CD4-positive, alpha-beta T cell treated with Interleukin-17A for 1 hour (primary cell): ENCODE data around the gene NCOA1.
"Not testable (repeated sequence)": the region's sequence is repeated elsewhere in the genome, so short reads cannot be mapped to it uniquely, and the experiment has no call there.

Source experiments
- DNase-seq: peaks from one replicate; pipeline ENCODE4 v3.0.0-alpha.2; 2020

Gene NCOA1

DNA sequence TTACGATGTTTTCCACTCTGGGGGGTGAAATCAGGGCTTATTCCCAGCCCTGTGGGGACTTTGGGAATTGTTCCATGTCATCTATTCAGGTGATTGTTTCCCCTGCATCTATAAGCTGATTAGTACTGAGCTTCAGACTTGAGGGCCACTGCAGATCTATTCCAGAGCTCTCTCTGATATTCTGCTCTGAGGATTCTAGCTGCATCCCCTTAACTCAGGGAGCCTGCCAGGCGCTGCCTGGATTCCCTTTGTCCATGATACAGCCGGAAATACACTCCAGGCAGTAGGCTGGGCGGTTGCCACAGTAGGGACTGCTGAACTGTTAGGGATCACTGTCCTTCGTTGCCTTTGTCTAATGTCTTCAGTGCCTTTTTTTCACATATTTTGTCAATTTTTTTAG lies 270.8 kb downstream of the NCOA1 start:
- DNase-seq: no peak

DNA sequence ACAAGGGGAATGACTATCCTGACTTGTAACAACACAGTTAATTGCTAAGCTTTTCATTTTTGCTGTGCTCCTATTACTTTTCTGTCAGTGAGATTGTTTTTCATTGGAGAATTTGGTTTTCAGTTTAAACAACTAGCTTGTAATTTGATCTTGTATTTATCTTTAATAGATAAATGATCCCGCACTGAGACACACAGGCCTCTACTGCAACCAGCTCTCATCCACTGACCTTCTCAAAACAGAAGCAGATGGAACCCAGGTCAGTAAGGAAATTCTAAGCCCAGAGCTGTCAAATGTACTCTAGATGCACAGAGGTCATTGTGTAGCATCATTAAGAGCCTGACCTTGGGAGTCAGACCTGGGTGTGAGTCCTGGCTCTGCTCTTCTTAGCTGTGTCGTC lies 271.5 kb downstream of the NCOA1 start:
- no peak for DNase-seq

DNA sequence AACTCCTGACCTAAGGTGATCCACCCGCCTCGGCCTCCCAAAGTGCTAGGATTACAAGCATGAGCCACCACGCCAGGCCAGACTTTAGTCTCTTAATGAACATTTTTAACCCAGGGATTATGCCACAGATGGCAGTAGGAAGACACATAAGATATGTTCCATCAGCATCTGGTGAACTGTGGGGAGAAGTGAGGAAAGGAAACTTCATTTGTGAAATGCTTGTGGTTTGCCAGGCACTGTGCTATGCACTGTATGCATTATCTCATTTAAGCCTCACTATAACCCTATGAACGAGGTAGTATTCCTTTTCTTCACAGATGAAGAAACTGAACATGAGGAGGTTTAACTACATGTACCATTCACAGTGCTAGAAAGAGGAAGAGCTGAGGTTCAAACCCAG lies 272.8 kb downstream of the NCOA1 start:
- DNase-seq: no peak

DNA sequence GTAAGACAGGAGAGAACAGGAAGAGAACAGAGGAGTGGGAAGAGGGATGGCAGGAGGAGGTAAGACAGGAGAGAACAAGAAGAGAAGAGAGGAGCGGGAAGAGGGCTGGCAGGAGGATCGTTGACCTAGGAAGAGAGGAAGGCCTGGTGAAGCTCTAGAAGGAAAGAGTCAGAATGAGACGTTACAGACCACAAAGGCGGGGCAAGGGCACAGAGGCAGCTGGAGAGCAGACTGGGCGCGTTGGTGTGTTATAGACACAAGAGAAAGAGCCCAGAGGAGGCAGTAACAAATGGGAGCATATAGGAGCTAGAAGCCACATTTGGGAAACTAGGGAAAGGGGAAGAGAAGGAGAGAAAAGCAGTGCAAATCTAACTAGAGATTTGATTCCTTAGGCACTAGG lies 275.6 kb downstream of the NCOA1 start:
- no peak for DNase-seq

- no peak for DNase-seq
These were observed 277.0 kb downstream of the NCOA1 start for GRCh38 chr2:24768013-24768412.

GRCh38 chr2:24768601-24769000 lies 277.5 kb downstream of the NCOA1 start:
- DNase-seq: no peak

DNA sequence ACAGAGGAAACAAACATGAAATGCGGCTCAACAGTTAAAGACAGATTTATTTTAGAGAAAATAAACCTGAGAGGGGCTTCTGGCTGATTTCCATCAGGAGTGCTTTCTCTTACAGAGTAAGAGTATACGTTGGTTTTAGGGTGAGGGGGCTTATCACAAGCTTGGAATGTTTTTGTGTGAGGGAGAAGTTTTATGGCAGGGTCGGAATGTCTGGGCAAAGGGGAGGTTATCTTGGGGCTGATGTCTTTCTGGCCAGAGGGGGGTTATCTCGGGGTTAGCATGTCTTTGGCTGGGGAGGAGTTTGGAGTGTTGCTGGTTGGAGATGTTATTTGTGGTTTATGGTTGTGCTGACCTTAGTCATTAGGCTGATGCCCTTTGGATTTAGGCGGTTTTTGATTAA lies 280.0 kb downstream of the NCOA1 start:
- no peak for DNase-seq

GRCh38 chr2:24771764-24772586 lies 280.9 kb downstream of the NCOA1 start:
- no peak for DNase-seq

DNA sequence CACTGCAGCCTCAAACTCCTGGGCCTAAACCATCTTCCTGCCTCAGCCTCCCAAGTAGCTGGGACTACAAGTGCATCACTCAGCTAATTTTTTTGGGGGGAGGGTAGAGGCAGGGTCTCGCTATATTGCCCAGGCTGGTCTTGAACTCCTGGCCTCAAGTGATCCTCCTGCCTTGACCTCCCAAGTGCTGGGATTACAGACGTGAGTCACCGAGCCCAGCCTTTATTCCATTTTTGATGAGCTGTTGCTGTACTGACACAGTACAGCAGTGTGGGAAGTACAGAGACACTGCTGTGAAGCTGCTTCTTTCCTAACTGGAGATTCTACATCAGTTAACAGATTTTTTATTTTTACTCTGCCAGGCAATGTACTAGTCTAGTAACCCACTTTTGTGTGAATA lies 283.3 kb downstream of the NCOA1 start:
- DNase-seq: no peak

GRCh38 chr2:24779116-24779515 lies 288.1 kb downstream of the NCOA1 start:
- DNase-seq: no peak

GRCh38 chr2:24783641-24784040 lies 292.6 kb downstream of the NCOA1 start:
- DNase-seq: no peak

GRCh38 chr2:24785671-24786321 lies 294.7 kb downstream of the NCOA1 start:
- DNase-seq: no peak

GRCh38 chr2:24787532-24787931 lies 296.5 kb downstream of the NCOA1 start:
- DNase-seq: no peak

DNA sequence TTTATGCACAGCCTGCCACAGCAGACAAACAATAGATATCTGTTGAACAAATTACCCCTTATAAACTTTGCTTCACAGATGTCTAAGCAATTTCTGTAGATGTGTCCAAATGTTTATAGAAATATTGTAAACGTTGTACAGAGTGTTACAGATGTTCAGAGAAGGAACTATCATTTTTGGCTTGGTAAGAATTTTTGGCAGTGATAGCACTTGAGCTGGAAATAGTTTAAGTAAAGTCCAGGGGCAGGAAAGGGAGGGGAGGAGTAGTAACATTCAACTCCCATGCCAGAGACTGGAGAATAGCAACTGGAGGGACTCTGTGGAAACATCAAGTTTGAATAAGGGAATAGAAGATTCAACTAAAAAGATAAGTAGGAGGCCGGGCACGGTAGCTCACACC lies 297.8 kb downstream of the NCOA1 start:
- no peak for DNase-seq

DNA sequence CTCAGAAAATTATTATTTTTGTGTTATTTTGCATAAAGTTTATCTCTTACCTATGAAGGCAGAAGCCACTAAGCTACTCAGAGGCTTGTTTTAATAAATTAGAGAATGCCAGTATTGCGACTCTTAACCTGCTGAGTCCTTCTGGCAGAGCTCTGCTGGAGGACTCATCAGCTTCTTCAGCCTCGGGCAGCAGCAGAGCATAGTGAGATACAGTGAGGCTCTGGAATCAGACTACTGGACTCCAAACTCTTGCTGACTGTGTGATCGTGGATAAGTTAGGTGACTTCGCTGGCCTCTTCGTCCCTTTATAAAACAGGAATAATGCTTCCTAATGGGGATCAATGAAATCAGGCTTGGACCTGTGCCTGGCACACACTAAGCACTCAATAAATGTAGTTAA lies 300.4 kb downstream of the NCOA1 start:
- no peak for DNase-seq

DNA sequence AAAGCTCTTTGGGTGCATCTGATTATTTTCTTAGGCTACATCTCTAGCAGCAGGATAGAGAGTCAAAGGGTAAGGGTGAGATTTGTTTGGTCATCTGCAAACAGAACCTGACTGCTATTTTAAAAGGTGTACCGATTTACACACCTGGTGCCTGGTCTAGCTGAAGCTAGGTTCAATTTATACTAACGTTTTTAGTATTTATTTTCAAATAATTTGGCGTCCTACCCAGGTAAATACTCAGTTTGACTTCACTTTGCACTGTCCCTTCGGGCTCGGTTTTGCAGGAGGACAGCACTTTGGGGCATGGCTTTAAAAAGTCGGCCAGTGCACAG lies 301.5 kb downstream of the NCOA1 start:
- no peak for DNase-seq

DNA sequence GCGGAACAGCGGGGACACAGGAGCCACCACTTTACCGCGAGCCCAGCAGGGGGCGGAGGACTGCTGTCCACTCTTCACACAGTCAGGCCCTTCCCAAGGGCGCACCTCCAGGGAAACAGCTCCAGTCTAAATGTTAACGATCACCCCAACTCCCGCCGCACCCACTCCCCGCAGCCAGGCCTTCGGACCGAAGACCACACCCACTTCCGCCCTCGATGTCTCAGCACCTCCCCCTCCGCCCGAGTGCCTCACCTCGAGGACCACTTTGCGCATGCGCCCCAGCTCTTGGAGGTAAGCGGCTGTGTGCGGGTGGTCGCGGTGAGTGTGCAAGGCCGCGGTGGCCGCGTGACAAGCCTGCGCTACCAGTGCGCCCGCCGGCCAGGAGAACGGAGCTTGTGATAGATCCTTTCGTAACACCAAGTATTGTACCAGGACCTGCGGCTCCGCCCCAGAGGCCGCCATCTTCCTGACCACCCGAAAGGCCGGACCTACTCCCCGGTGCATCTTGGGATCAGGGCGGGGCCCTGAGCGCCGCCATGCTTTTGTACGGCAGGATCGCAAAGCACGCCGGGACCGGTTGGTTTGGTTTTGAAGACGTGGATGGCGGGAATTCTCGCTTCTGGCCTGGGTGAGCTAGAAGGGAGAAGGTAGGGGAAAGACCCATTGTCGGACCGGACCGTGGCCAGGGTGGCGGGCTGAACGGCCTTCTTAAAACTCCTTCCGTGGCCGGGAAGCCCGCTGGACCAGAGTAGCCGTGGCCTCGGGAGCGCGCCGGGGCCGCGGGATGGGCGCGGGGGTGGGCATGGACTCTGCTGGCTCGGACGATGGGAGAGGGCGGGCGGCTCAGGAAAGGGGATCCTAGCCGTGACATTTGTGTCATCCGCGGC lies 302.1 kb downstream of the NCOA1 start, which contains the start of the genes CENPO and PTRHD1:
Gene CENPO (plus strand): TSS at position 552 of the 887 bp plus-strand sequence. CDS start 495 bp downstream, outside the sequence.
Gene PTRHD1 (minus strand): TSS at position 518 of the 887 bp plus-strand sequence. CDS start 14 bp downstream, at position 504.
- peak; percentile 95 for DNase-seq

DNA sequence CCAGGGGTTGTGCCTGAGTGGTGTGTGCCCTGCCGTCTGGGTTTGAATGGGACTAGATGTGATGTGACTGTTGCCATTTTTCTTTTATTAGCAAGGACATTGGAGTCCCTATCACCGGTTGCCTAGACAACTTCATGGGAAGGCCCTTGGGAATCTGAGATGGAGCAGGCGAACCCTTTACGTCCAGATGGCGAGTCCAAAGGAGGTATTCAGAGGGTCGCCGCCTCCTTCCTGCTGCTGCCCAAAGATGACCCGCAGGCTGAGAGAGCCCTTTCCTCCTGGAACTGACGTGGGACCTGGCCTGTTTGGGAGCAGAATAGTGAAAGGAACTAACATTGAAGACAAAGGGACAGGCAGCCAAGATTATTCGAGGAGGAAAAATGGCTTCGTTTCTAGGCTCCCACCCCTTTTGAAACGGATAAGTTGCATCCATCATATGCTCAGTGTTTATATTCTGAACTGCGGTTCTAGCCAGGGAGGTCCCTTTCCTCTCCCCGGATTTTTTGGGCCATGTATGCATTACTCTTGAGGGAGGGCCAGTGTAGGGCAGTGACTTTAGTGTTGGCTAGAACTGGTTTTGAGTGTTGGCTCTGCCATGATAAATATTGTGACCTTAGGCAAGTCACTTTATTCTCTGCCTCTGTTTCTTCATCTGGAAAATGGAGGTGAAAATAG lies 302.8 kb downstream of the NCOA1 start:
- no peak for DNase-seq

DNA sequence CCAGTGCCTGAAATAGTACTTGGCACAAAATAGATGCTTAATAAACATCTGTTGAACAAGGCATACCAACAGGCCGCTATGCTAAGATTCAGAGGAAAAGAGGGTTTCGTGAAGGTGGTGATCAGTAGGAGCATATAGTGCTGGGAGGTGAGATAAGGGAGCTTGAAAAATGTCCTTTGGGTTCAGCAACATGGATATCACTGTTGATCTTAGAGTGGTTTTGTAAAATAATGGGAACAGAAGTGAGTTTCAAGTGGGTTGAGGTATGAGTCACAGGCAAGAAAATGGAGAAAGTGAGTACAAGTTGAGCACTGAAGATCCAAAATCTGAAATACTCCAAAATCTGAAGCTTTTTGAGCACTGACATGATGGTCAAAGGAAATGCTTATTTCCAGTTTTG lies 306.6 kb downstream of the NCOA1 start:
- DNase-seq: no peak

DNA sequence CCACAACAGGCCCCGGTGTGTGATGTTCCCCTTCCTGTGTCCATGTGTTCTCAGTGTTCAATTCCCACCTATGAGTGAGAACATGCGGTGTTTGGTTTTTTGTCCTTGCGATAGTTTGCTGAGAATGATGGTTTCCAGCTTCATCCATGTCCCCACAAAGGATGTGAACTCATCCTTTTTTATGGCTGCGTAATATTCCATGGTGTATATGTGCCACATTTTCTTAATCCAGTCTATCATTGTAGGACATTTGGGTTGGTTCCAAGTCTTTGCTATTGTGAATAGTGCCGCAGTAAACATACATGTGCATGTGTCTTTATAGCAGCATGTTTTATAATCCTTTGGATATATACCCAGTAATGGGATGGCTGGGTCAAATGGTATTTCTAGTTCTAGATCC lies 309.4 kb downstream of the NCOA1 start:
- not testable (repeated sequence) for DNase-seq

DNA sequence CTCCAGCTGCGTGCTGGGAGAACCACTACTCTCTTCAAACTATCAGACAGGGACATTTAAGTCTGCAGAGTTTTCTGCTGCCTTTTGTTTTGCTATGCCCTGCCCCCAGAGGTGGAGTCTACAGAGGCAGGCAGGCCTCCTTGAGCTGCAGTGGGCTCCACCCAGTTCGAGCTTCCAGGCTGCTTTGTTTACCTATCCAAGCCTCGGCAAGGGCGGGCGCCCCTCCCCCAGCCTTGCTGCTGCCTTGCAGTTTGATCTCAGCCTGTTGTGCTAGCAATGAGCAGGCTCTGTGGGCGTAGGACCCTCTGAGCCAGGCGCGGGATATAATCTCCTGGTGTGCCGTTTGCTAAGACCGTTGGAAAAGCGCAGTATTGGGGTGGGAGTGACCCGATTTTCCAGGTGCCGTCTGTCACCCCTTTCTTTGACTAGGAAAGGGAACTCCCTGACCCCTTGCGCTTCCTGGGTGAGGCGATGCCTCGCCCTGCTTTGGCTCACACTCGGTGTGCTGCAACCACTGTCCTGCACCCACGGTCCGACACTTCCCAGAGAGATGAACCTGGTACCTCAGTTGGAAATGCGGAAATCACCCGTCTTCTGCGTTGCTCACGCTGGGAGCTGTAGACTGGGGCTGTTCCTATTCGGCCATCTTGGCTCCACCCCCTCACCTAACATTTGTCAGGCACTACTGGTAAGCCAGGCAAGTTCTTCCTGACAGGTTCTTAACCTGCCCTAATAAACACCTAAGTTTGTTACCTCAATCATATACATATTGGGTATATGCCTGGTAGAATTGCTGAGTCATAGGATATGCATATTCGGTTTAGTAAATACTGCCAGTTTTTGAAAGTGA lies 315.0 kb downstream of the NCOA1 start:
- DNase-seq: not testable (repeated sequence)

DNA sequence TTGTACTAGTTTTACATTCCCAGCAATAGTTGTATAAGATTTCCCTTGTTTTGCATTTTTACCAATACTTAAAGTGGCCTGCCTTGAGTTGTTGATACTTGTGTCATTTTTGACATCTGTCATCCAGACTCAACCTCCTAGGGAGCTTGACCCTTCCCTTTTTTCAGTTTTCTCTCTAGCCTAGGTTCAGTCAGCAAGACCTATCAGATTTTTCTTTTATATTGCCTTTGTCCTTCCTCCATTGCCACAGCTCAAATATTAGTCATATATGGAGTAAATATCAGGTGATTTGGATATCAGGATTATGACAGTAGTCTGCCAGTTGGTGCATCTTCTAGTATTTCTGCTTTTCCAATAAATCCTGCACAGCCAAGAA lies 315.6 kb downstream of the NCOA1 start:
- no peak for DNase-seq
